ENCODE results near the gene NSD1.

- TF ChIP-seq CTCF (IDR thresholded peaks at IDR 0.05) (no peak), POLR2A (IDR thresholded peaks at IDR 0.05) (no peak)
These were observed 41.1 kb upstream of the NSD1 start for GRCh38 chr5:177092178-177093081.

Data from testis (tissue), 2 donors.